Skin of body (tissue), 2 donors: ENCODE results near the gene POFUT1. TPM values are rescaled to one million over a fixed set of nuclear protein-coding genes. Genes with fewer than 3 reads are reported as not detected.
"Not testable (repeated sequence)": the region's sequence is repeated elsewhere in the genome, so short reads cannot be mapped to it uniquely, and the experiment has no call there.

ENCODE experiments used
- DNase-seq: peaks from one replicate; lab custom pipeline; 2025; lab: John Stamatoyannopoulos, UW
- total RNA-seq: library from RNA; depleted of rRNA; stranded (reverse); fragments of >200 nt; gene quantifications from one replicate; pipeline ENCODE4 v1.2.3, GENCODE V29; 2014

Gene POFUT1
- total RNA-seq, 1 donor from 2014 or later = 21.4 TPM

DNA sequence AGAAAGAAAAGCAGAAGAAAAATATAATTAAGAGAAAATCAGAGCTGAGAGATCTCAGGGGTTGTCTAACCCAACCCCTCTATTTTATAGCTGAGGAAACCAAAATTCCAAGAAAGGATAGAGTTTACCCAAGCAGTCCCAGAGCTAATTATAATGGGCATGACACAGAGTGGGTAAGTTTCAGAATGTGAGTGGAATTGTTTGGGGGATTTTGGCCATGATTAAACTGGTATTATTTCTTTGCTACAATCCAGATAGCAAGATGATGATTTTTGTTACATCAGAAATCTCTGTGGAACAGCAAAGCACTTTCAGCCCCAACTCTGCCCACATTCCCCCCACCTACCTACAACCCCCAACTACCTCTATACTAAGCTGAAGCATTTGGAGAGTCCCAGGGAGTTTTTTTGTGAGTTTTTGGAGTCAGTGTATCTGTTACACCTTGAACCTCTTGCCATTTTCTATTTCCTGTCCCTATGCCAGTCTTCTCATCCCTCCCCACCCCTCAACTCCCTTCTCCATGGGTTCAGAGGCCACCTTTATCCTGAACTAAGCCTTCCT, 24.7 kb downstream of the POFUT1 start:
- no peak for DNase-seq

- DNase-seq = no peak
Measured at GRCh38 chr20:32233286-32233685, 25.6 kb downstream of the POFUT1 start.

GRCh38 chr20:32234135-32234808, 26.6 kb downstream of the POFUT1 start:
- DNase-seq = no peak

- no peak for DNase-seq
Measured at GRCh38 chr20:32235331-32236047, 27.8 kb downstream of the POFUT1 start.

DNA sequence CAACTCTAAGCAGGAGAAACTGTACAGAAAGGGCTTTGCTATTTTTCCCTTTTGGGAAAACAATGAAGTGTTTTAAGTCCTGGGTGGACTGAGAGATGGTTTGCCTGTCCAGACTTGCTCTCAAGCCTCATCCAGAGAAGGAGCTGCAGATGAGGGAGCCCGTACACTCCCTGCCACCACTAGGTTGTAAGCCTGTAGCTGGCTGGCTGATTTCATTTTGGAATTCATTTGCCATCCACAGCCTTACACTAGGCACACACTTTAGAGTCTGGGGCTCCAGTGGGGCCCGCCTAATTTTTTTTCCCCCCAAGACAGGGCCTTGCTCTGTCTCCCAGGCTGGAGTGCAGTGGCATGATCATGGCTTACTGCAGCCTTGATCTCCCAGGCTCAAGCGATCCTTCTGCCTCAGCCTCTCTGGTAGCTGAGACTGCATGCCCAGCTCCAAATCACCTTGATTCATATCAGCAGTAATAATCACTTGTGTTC, 28.4 kb downstream of the POFUT1 start:
- no peak for DNase-seq

DNA sequence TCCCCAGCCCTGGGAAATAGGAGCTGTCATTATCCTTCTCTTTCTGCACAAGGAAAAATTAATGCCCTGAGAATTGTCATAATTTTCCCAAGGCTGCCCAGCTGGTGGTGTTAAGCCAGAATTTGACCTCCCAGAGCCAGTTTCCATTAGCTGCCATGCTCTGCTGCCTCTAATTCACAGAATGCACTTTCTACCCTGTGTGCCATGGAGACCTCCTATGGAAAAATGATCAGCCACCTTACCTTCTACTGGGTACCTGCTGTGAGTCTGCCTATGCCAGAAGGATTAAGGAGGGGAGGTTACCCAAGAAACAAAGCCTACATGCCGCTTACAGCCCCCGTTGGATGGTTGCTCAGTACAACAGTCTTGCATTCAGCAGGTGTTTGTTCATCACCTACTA, 29.1 kb downstream of the POFUT1 start:
- DNase-seq = no peak

GRCh38 chr20:32237419-32237818, 29.7 kb downstream of the POFUT1 start:
- DNase-seq = no peak

GRCh38 chr20:32238483-32239425, 31.1 kb downstream of the POFUT1 start:
- DNase-seq = no peak

DNA sequence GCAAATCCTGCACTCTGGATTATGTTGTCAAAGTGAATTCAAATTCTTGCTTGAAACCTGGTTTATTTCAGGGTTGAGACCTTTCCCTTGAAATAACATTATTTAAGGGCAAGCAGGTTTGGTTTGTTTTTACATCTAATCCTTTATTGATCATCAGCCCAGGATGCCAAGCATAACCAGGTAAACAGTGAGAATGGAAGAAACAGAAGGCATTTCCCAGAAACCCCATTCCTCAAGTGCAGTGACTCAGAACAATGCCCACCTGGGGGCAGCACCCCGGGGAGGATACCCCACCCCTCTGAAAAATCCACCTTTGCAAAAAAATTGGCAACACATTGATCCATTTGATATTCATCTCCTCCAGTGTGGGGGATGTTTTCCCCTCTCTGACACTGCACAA, 32.5 kb downstream of the POFUT1 start:
- no peak for DNase-seq

DNA sequence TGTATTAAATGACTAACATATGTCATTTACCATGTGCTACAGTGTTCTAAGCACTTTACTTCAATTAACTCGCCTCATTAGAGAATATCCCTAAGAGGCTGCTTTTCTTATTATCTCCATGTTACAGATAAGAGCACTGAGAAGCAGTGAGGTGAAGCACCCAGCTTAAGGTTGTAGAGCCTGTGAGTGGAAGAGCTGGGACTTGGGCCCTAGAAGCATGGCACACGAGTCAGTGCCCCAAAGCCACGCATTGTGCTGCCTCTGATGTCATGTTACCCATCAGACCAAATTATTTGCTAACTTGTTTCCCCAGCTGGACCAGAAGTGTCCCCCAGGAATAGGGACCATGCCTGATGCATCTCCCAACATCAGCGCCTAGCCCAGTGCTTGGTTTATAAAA, 34.1 kb downstream of the POFUT1 start:
- no peak for DNase-seq

DNA sequence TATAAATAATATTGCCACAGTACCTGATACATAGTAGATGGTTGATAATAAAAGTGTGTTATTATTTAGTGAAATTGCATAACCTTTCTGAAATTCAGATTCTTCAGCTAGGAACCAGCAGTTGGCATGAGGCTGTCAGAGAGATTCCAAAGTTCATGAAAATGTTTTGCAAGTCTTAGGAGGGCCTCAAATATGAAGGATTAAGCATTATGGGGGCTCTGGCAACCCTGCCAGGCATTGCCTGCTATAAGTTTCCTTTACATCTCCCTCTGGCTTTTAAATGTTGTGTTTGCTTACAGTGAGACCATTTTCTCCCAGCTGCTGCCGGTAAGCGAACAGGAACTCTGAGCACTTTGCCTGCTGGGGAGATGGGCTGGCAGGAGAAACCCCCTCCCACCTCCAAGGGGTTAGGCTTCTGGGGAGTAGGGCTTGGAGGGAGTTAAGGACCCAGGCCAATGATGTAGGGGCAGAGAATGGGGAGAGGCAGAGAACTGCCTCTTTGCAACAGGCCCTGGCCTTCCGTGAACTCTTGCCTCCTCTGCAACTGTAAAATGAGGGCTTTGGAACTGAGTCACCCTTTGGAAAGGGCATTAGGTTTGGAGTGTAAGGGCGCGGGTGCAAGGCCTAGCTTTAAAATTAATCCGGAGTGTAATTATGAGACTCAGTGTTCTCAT, 36.6 kb downstream of the POFUT1 start:
- no peak for DNase-seq

DNA sequence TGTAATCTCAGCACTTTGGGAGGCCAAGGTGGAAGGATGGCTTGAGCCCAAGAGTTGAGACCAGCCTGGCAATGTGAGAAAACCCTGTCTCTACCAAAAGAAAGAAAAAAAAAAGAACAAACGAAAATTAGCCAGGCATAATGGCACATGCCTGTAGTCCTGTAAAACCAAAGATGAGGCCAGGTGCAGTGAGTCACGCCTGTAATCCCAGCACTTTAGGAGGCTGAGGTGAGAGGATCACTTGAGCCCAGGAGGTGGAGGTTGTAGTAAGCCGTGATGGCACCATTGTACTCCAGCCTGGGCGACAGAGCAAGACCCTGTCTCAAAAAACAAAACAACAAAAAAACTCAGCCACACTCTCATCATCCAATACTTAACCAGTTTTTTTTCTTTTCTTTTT, 37.3 kb downstream of the POFUT1 start:
- no peak for DNase-seq

- not testable (repeated sequence) for DNase-seq
Measured at GRCh38 chr20:32246208-32246607, 38.5 kb downstream of the POFUT1 start.

- DNase-seq = no peak
Measured at GRCh38 chr20:32248043-32248442, 40.4 kb downstream of the POFUT1 start.

- no peak for DNase-seq
Measured at GRCh38 chr20:32249030-32249738, 41.5 kb downstream of the POFUT1 start.

- no peak for DNase-seq
Measured at GRCh38 chr20:32251470-32251869, 43.8 kb downstream of the POFUT1 start.

- DNase-seq = no peak
Measured at GRCh38 chr20:32252189-32252588, 44.5 kb downstream of the POFUT1 start.

DNA sequence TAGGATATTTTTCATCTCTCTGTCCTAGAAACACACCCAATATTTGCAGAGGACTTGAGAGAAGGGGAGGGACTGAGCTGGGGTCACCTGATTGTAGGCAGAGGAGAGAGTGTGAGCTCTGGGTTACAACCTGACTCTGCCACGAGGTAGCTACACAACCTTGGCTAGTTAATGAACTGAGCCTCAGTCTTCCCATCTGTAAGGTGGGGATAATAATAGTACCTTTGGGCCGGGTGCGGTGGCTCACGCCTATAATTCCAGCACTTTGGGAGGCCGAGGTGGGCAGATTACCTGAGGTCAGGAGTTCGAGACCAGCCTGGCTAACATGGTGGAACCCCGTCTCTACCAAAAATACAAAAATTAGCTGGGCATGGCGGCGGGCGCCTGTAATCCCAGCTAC, 53.3 kb downstream of the POFUT1 start:
- DNase-seq = not testable (repeated sequence)

- DNase-seq = no peak
Measured at GRCh38 chr20:32261644-32262043, 54.0 kb downstream of the POFUT1 start.

DNA sequence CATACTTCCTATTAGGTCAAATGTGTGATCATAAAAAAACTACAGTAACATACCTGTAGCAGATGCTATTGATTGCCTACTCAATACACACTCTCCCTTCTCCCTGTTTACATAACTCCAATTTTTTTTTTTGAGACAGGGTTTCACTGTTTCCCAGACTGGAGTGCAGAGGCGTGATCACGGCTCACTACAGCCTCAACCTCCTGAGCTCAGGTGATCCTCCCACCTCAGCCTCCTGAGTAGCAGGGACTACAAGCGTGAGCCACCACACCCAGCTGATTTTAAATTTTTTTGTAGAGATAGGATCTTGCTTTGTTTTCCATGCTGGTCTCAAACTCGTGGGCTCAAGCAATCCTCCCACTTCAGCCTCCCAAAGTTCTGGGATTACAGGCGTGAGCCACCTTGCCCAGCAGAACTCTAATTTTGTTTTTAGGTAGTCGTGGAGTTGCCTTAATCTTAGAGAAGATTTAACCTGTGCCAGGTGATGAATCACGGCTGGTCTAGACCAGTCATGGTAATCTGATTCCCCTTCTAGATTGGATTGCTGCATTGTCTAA, 55.8 kb downstream of the POFUT1 start:
- no peak for DNase-seq
